Heart right ventricle (tissue), 16 donors: Measurements from ENCODE around the gene CARMIL3. TPM values are rescaled to one million over a fixed set of nuclear protein-coding genes. Genes with fewer than 3 reads are reported as not detected.
A peak's percentile ranks its signal among the peaks of the same experiment; 100 is the strongest.
"Not testable (repeated sequence)": the region's sequence is repeated elsewhere in the genome, so short reads cannot be mapped to it uniquely, and the experiment has no call there.

ENCODE experiments used
- ATAC-seq, 8 donors: fragments of 200-7000 bp; cut with Tn5 transposase; one replicate each; pipeline ENCODE4 v1.9.1; 2020; ENCODE audit warnings: mild to moderate bottlenecking in 8 of 8, moderate library complexity in 8 of 8, moderate number of reproducible peaks in 1 of 8
- DNase-seq, 2 donors: peaks; one replicate each; pipeline ENCODE4 v3.0.0-alpha.2; 2020
- H3K27ac ChIP-seq, 10 donors: fragments of 200-600 bp; sonication (generic) in 2 of 10; one replicate each; pipeline versions ENCODE4 v1.5.0 to v1.8.0; 2020 to 2022; ENCODE audit warnings: mild to moderate bottlenecking in 3 of 10
- H3K27me3 ChIP-seq, 7 donors: fragments of 200-600 bp; one replicate each; pipeline ENCODE4 v1.8.0; 2021 to 2022; ENCODE audit warnings: mild to moderate bottlenecking in 2 of 7
- H3K36me3 ChIP-seq, 9 donors: fragments of 200-600 bp; sonication (generic) in 1 of 9; one replicate each; pipeline versions ENCODE4 v1.5.0 to v1.8.0; 2020 to 2022; ENCODE audit warnings: mild to moderate bottlenecking in 2 of 9
- H3K4me1 ChIP-seq, 9 donors: fragments of 200-600 bp; sonication (generic) in 1 of 9; one replicate each; pipeline versions ENCODE4 v1.5.0 to v1.8.0; 2020 to 2022; ENCODE audit warnings: mild to moderate bottlenecking in 4 of 9
- H3K4me3 ChIP-seq, 10 donors: fragments of 200-600 bp; sonication (generic) in 2 of 10; one replicate each; pipeline versions ENCODE4 v1.5.0 to v1.8.0; 2020 to 2022; ENCODE audit warnings: mild to moderate bottlenecking in 7 of 10, moderate library complexity in 2 of 10
- H3K9me3 ChIP-seq, 11 donors: fragments of 200-600 bp in 10 of 11; sonication (generic) in 2 of 11; one replicate each; pipeline versions ENCODE4 v1.5.0 to v1.8.0; 2013 to 2022; ENCODE audit warnings: mild to moderate bottlenecking in 2 of 11, control low read depth in 1 of 11, moderate library complexity in 1 of 11
- CTCF ChIP-seq, 9 donors: fragments of 200-600 bp; sonication (generic) in 2 of 9; IDR thresholded peaks; one replicate each; pipeline versions ENCODE4 v1.5.0 to v1.8.0; 2021 to 2022; ENCODE audit warnings: antibody characterized with exemption in 9 of 9, mild to moderate bottlenecking in 5 of 9, moderate library complexity in 1 of 9
- WGBS, 2 donors: extraction: QIAGEN DNeasy Blood & Tissue Kit; methylation state at CpG; one replicate each; pipeline ENCODE4 v1.1.7; 2013; ENCODE audit warnings: inconsistent platforms in 1 of 2; 5-methylcytosine and 5-hydroxymethylcytosine counted together
- intact Hi-C, 10 donors: fragments of 100-400 bp; cut with DNase I; formaldehyde crosslinking; loops; one replicate each; pipeline versions ENCODE4 v1.11.1 to v1.14.2; 2022
- polyA plus RNA-seq, 2 donors: library from polyadenylated mRNA; stranded (reverse); fragments of 200-250 nt; gene quantifications; one replicate each; pipeline ENCODE4 v1.2.3, GENCODE V29; 2013
- total RNA-seq, 10 donors: library from RNA; stranded (reverse); fragmentation: NEBNext Ultra II Directional in 3 of 10; extraction: Animal tissue kit (Norgen Biotek cat#: 25700) in 3 of 10; gene quantifications; one replicate each; pipeline versions ENCODE4 v1.2.1 to v1.2.4, GENCODE V29; 2021 to 2023
- donor health status: Arrhythmogenic right ventricular cardiomyopathy.
- donor health status: ischemic (EF 13 %, LVEDD 7.1; RV severe dilation, severe dysfunction).
- donor health status: healthy with polysubstance abuse.
- donor health status: DM: no; HTN: yes; CAD: no.
- donor health status: DM: no; HTN: no; CAD: no.
- donor health status: ischemic (EF 25% LVEDD 6.9; RV normal size, moderate dysfunction).
- donor health status: ischemic (EF 25% LVEDD 5.7; RV mildly dilated, moderate dysfunction).
- donor health status: healthy.
- donor health status: DM: yes; HTN: yes; CAD: no.
- donor health status: Ischemic cardiomyopathy.
- donor health status: ischemic (EF 35%, LVEDD 5.7; RV mildly dilated, moderate dysfunction).
- donor health status: nonischemic (EF 11% LVEDD 7.7; RV severe dilation, severe dysfunction).
- donor health status: DM: yes; HTN: yes; CAD: no.
- donor health status: PGD.
- donor health status: ischemic (EF 29% LVEDD 5.4; RV normal size, mild dysfunction).
- donor health status: nonischemic (EF 23%, LVEDD 6.1; RV moderate dilation, normal function).

CARMIL3 gene
- total and polyA plus RNA-seq, 12 donors, result 0.06 to 0.44 (median 0.12) TPM; not detected in 3

GRCh38 chr14:24100197-24100981 is 48.6 kb downstream of the CARMIL3 start:
- TF ChIP-seq CTCF (IDR thresholded peaks at IDR 0.05), result no peak

DNA sequence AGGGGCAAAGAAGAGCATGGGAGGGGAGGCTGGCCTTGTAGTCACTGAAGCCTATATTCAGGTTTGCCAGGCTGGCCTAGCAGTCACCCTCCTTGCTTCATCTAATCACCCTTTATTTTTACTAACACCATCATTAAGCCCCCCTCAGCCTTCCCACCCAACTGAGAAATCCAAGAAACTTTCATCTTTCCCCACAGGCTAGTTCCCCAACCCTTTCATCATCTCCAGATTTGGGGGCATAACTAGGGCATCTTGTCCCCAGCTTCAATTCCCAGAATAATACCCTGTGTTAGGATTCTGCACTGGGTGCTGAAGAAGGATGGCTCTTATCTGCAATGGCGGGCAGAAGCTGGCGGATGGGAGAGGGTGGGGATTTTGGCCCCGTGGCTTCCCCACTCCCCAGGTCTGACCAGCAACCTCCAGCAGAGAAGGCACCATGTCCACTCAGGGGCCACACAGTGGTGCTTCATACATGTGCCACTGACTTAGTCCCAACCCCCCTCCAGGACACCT is 49.2 kb downstream of the CARMIL3 start:
- 92 to 97% methylated on average over 3 of the region's 3 CpGs for WGBS, 2 donors
- DNase-seq (no peak), ATAC-seq (no peak)
- Histone ChIP-seq H3K4me3 (no peak overlapping the region), H3K27me3 (no peaks in the 10 kb centered on the region), H3K36me3 (peaks cover 0 to 67% (median 0%) of the 10 kb centered on the region in 9 donors), H3K4me1 (peaks cover 0 to under 1% (median 0%) of the 10 kb centered on the region in 9 donors), H3K9me3 (no peaks in the 10 kb centered on the region), H3K27ac (no peak overlapping the region)
- intact Hi-C loops, result loop anchor here in 2 of 10 donors (5.0 to 10.0 kb wide), 2 partner anchors 39 to 116 kb away; partner anchors contain the start of gene DHRS4L2 (in 1 of the 2)
- no peak for TF ChIP-seq CTCF (IDR thresholded peaks at IDR 0.05)

More at GRCh38 chr14:24100197-24100981, 48.6 kb downstream of the CARMIL3 start:
- no peaks in the 10 kb centered on the region for H3K27me3 ChIP-seq
- 85 to 86% methylated on average over 4 of the region's 4 CpGs for WGBS, 2 donors
- ATAC-seq, result no peak
- intact Hi-C loops, result loop anchor here in 2 of 10 donors (5.0 to 10.0 kb wide), 2 partner anchors 38 to 116 kb away; partner anchors contain the start of gene DHRS4L2 (in 1 of the 2)
- no peak overlapping the region for H3K4me3 ChIP-seq
- H3K27ac ChIP-seq, result no peak overlapping the region
- H3K4me1 ChIP-seq, result peaks cover 0 to 5% (median 1%) of the 10 kb centered on the region in 9 donors
- no peak for DNase-seq
- peaks cover 0 to 67% (median 0%) of the 10 kb centered on the region in 9 donors for H3K36me3 ChIP-seq
- no peaks in the 10 kb centered on the region for H3K9me3 ChIP-seq

- H3K27ac ChIP-seq, result no peak overlapping the region
- H3K4me1 ChIP-seq, result peaks cover 0 to 8% (median 0%) of the 10 kb centered on the region in 9 donors
- H3K9me3 ChIP-seq, result no peaks in the 10 kb centered on the region
- no peak for ATAC-seq
- H3K36me3 ChIP-seq, result peaks cover 0 to 67% (median 0%) of the 10 kb centered on the region in 9 donors
- intact Hi-C loops, result loop anchor here in 2 of 10 donors (5.0 to 10.0 kb wide), 2 partner anchors 40 to 118 kb away; partner anchors contain the start of gene DHRS4L2 (in 1 of the 2)
- no peak for DNase-seq
- H3K4me3 ChIP-seq, result no peak overlapping the region
- 92% methylated on average over 7 of the region's 7 CpGs for WGBS, 2 donors
- no peaks in the 10 kb centered on the region for H3K27me3 ChIP-seq
- TF ChIP-seq CTCF (IDR thresholded peaks at IDR 0.05), result no peak
Observed at GRCh38 chr14:24102357-24103048, 50.7 kb downstream of the CARMIL3 start.

DNA sequence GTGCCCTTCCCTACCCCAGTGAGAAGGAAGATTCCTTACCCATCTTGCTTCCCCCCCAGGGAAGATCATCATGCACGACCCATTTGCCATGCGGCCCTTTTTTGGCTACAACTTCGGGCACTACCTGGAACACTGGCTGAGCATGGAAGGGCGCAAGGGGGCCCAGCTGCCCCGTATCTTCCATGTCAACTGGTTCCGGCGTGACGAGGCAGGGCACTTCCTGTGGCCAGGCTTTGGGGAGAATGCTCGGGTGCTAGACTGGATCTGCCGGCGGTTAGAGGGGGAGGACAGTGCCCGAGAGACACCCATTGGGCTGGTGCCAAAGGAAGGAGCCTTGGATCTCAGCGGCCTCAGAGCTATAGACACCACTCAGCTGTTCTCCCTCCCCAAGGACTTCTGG is 51.6 kb downstream of the CARMIL3 start:
- peaks cover 0 to 57% (median 0%) of the 10 kb centered on the region in 9 donors for H3K36me3 ChIP-seq
- 89% methylated on average over 13 of the region's 13 CpGs for WGBS, 2 donors
- H3K27ac ChIP-seq, result no peak overlapping the region
- H3K9me3 ChIP-seq, result no peaks in the 10 kb centered on the region
- no peak for TF ChIP-seq CTCF (IDR thresholded peaks at IDR 0.05)
- DNase-seq, result no peak
- peak in 1 of 8 donors; percentile 9 for ATAC-seq
- H3K4me3 ChIP-seq, result no peak overlapping the region
- H3K4me1 ChIP-seq, result peaks cover 0 to 12% (median 0%) of the 10 kb centered on the region in 9 donors
- H3K27me3 ChIP-seq, result no peaks in the 10 kb centered on the region
- intact Hi-C loops, result loop anchor here in 2 of 10 donors (5.0 to 10.0 kb wide), 2 partner anchors 41 to 119 kb away; partner anchors contain the start of gene DHRS4L2 (in 1 of the 2)

GRCh38 chr14:24105609-24106239 is 53.9 kb downstream of the CARMIL3 start:
- peaks cover 0 to 34% (median 0%) of the 10 kb centered on the region in 9 donors for H3K36me3 ChIP-seq
- H3K27ac ChIP-seq, result peak overlapping the region in 1 of 10 donors; percentile 10
- not testable (repeated sequence) for H3K27me3 ChIP-seq, H3K4me3 ChIP-seq, H3K9me3 ChIP-seq, ATAC-seq, DNase-seq
- 92 to 96% methylated on average over 8 of the region's 8 CpGs for WGBS, 2 donors
- intact Hi-C loops, result loop anchor here in 4 of 10 donors (5.0 to 10.0 kb wide), 3 partner anchors 48 to 121 kb away; partner anchors contain the start of gene DHRS4L2 (in 1 of the 4)
- H3K4me1 ChIP-seq, result peaks cover 0 to 21% (median 7%) of the 10 kb centered on the region in 9 donors
